ENCODE results near the gene PDZRN3.

Gene PDZRN3

GRCh38 chr3:73399106-73399505 is 225.6 kb downstream of the PDZRN3 start:
- TF ChIP-seq, protein P1, sequence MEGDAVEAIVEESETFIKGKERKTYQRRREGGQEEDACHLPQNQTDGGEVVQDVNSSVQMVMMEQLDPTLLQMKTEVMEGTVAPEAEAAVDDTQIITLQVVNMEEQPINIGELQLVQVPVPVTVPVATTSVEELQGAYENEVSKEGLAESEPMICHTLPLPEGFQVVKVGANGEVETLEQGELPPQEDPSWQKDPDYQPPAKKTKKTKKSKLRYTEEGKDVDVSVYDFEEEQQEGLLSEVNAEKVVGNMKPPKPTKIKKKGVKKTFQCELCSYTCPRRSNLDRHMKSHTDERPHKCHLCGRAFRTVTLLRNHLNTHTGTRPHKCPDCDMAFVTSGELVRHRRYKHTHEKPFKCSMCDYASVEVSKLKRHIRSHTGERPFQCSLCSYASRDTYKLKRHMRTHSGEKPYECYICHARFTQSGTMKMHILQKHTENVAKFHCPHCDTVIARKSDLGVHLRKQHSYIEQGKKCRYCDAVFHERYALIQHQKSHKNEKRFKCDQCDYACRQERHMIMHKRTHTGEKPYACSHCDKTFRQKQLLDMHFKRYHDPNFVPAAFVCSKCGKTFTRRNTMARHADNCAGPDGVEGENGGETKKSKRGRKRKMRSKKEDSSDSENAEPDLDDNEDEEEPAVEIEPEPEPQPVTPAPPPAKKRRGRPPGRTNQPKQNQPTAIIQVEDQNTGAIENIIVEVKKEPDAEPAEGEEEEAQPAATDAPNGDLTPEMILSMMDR (IDR thresholded peaks at IDR 0.05; ENCODE audit: low read depth, low read length) = no peak
- DNase-seq = no peak
- Histone ChIP-seq H3K4me3 (ENCODE audit: low read depth, low read length) (no peak overlapping the region), H3K27me3 (no peaks in the 10 kb centered on the region), H3K4me1 (peaks cover 9% of the 10 kb centered on the region), H3K9me3 (no peaks in the 10 kb centered on the region), H3K36me3 (no peaks in the 10 kb centered on the region; the same call in 1 of the 2 replicates)

- Histone ChIP-seq H3K4me1 (peaks cover 9% of the 10 kb centered on the region), H3K9me3 (no peaks in the 10 kb centered on the region), H3K36me3 (no peaks in the 10 kb centered on the region; the same call in 1 of the 2 replicates), H3K27me3 (no peaks in the 10 kb centered on the region), H3K4me3 (ENCODE audit: low read depth, low read length) (no peak overlapping the region)
- DNase-seq = no peak
- TF ChIP-seq, protein P1 (IDR thresholded peaks at IDR 0.05; ENCODE audit: low read depth, low read length) = no peak
These were observed 226.7 kb downstream of the PDZRN3 start for GRCh38 chr3:73398084-73398483.

DNA sequence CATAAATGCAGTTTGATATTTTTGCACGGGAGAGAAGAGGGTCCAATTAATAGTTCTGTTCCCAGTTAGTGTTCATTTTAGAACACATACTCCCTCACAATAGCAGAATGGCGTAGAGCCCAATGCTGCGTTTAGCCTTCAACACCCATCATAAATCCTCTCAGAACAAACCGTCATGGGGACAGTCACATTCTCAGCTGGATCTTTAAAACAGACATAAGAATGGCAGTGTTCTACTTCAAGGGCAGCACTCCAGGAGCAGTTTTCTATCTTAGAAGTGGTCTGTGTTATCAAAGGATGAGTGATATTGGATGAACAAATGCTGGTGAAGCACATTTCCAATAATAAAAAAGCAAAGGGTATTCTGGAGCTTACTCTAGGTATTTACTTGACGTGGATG is 230.5 kb downstream of the PDZRN3 start:
- TF ChIP-seq, protein P1 (IDR thresholded peaks at IDR 0.05; ENCODE audit: low read depth, low read length) = no peak
- Histone ChIP-seq H3K4me1 (no peaks in the 10 kb centered on the region), H3K4me3 (ENCODE audit: low read depth, low read length) (no peak overlapping the region), H3K36me3 (peaks cover 3% of the 10 kb centered on the region; the same call in 1 of the 2 replicates), H3K9me3 (no peaks in the 10 kb centered on the region), H3K27me3 (no peaks in the 10 kb centered on the region)
- DNase-seq = no peak

- Histone ChIP-seq H3K4me3 (ENCODE audit: low read depth, low read length) (no peak overlapping the region), H3K4me1 (no peaks in the 10 kb centered on the region), H3K27me3 (no peaks in the 10 kb centered on the region), H3K9me3 (no peaks in the 10 kb centered on the region), H3K36me3 (peaks cover 3% of the 10 kb centered on the region; the same call in 1 of the 2 replicates)
- no peak for DNase-seq
- TF ChIP-seq, protein P1 (IDR thresholded peaks at IDR 0.05; ENCODE audit: low read depth, low read length) = no peak
These were observed 231.7 kb downstream of the PDZRN3 start for GRCh38 chr3:73393005-73393404.

DNA sequence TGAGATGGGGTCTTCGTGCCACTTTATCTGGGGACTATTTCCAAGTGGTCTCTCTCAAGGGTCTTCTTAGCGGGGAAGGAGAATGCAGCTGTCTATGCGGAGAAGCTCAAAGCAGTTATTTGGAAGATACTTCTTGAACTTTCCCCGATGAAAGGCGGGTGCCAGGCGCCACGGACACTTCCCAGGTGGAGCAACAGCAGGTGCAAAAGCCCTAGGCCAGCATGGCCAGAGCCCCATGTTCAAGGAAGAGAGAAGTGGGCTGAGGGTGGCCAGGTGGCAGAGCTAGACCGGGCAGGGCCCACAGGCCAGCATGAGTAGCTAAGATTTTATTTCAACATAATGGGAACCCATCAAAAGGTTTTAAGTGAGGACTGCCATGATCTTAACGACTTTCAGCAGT is 232.8 kb downstream of the PDZRN3 start:
- Histone ChIP-seq H3K9me3 (no peaks in the 10 kb centered on the region), H3K36me3 (peaks cover 3% of the 10 kb centered on the region), H3K4me3 (ENCODE audit: low read depth, low read length) (no peak overlapping the region), H3K27me3 (no peaks in the 10 kb centered on the region), H3K4me1 (no peaks in the 10 kb centered on the region)
- TF ChIP-seq, protein P1 (IDR thresholded peaks at IDR 0.05; ENCODE audit: low read depth, low read length) = no peak
- DNase-seq = no peak

DNA sequence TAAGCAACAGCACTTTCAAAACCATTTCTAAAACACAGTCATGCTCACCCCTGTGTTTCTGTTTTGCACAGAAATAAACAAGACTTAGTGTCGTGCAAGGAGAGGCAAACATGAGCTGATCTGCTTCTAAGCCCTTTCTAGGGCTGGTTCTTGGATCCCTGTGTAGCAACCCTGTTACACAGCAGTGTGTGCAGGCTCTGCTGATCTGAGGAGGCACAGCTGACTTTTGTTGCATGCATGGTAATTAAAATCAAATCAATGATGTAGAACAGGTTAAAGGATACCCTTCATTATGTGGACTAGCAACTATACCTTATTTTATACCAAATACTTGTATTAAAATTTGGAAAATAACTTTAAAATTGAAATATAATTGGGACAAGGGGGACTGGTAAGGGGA is 234.8 kb downstream of the PDZRN3 start:
- H3K27me3 ChIP-seq = no peaks in the 10 kb centered on the region
- H3K4me3 ChIP-seq (ENCODE audit: low read depth, low read length) = no peak overlapping the region
- TF ChIP-seq, protein P1 (IDR thresholded peaks at IDR 0.05; ENCODE audit: low read depth, low read length) = no peak
- no peak for DNase-seq
- peaks cover 8% of the 10 kb centered on the region for H3K36me3 ChIP-seq
- H3K4me1 ChIP-seq = no peaks in the 10 kb centered on the region
- no peaks in the 10 kb centered on the region for H3K9me3 ChIP-seq

Data from BE2C (cell line).